GM23248 (cell line): ENCODE data around the gene GAL3ST1.

Source experiments
- EZH2 ChIP-seq: fragments of 200-600 bp; sonication (generic); IDR thresholded peaks from 2 replicates; pipeline ENCODE4 v1.6.1; 2018; ENCODE audit warnings: antibody characterized with exemption, mild to moderate bottlenecking; ENCODE audit not compliant: insufficient read depth, poor library complexity, severe bottlenecking
- EZH2phosphoT487 ChIP-seq: fragments of 200-600 bp; sonication (generic); IDR thresholded peaks from 2 replicates; pipeline ENCODE4 v1.6.1; 2018; ENCODE audit warnings: antibody characterized with exemption, moderate library complexity, mild to moderate bottlenecking, low read depth; ENCODE audit not compliant: insufficient read depth

DNA sequence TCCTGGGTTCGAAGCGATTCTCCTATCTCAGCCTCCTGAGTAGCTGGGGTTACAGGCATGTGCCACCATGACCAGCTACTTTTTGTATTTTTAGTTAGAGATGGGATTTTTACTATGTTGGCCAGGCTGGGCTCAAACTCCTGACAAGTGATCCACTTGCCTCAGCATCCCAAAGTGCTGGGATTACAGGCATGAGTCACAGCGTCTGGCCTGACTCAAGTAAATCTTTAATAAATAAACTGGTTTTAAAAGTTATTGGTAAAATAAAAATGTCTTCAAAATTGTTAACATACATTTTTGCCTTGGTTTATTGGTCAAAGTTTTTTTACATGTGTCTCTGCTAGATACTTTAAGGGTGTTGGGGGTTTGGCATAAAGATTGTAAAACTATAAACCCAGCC, 24.5 kb upstream of the GAL3ST1 start:
- no peak for TF ChIP-seq EZH2
- TF ChIP-seq EZH2phosphoT487 = no peak
